CD14-positive monocyte (primary cell): ENCODE data around the gene COLQ. TPM values are rescaled to one million over a fixed set of nuclear protein-coding genes. Genes with fewer than 3 reads are reported as not detected.

Source experiments
- DNase-seq, 3 donors: peaks; one replicate each; pipeline ENCODE4 v3.0.0-alpha.2; 2011 to 2022
- H2AFZ ChIP-seq: 2 replicates; pipeline ENCODE4 v1.6.0; 2012; ENCODE audit warnings: mild to moderate bottlenecking, low read depth, low read length, inconsistent platforms; ENCODE audit not compliant: insufficient read depth, poor library complexity, severe bottlenecking
- H3K27ac ChIP-seq, 2 donors: 1 replicate in 1 of 2; 2 replicates in 1 of 2; pipeline ENCODE4 v1.5.1; 2012 to 2013; ENCODE audit warnings: low read length in 2 of 2, control low read depth in 1 of 2, inconsistent platforms in 1 of 2, low read depth in 1 of 2, mild to moderate bottlenecking in 1 of 2
- H3K27me3 ChIP-seq, 2 donors: one replicate each; pipeline versions ENCODE4 v1.6.0 to v1.6.1; 2011 to 2013; ENCODE audit warnings: low read length in 2 of 2; ENCODE audit not compliant: control insufficient read depth in 2 of 2, insufficient read depth in 2 of 2
- H3K36me3 ChIP-seq, 2 donors: replicated peaks in 1 of 2; 1 replicate in 1 of 2; 2 replicates in 1 of 2; pipeline versions ENCODE4 v1.5.1 to v1.6.1; 2012 to 2013; ENCODE audit warnings: low read length in 2 of 2, control low read depth in 1 of 2, inconsistent platforms in 1 of 2, mild to moderate bottlenecking in 1 of 2; ENCODE audit not compliant: insufficient read depth in 2 of 2, control insufficient read depth in 1 of 2
- H3K4me1 ChIP-seq, 2 donors: 1 replicate in 1 of 2; 2 replicates in 1 of 2; pipeline versions ENCODE4 v1.5.1 to v1.6.1; 2012 to 2013; ENCODE audit warnings: low read length in 2 of 2, control low read depth in 1 of 2, inconsistent platforms in 1 of 2, mild to moderate bottlenecking in 1 of 2, moderate library complexity in 1 of 2; ENCODE audit not compliant: insufficient read depth in 2 of 2, control insufficient read depth in 1 of 2
- H3K4me2 ChIP-seq: replicated peaks from 2 replicates; pipeline ENCODE3; 2012; ENCODE audit warnings: low read length, moderate library complexity, mild to moderate bottlenecking; ENCODE audit not compliant: poor library complexity, severe bottlenecking; ENCODE audit errors: extremely low read depth
- H3K4me3 ChIP-seq, 3 experiments: fragments of 200-600 bp in 1 of 3; sonication (generic) in 1 of 3; replicated peaks in 1 of 3; 1 replicate in 2 of 3; 2 replicates in 1 of 3; pipeline ENCODE4 v1.5.1; 2011 to 2013; ENCODE audit warnings: low read length in 3 of 3, mild to moderate bottlenecking in 3 of 3, control low read depth in 2 of 3, low read depth in 2 of 3, inconsistent platforms in 1 of 3, moderate library complexity in 1 of 3
- H3K79me2 ChIP-seq: 2 replicates; pipeline ENCODE4 v1.6.0; 2012; ENCODE audit warnings: mild to moderate bottlenecking, control low read depth, inconsistent platforms, low read length, moderate library complexity; ENCODE audit not compliant: insufficient read depth
- H3K9ac ChIP-seq: 2 replicates; pipeline ENCODE4 v1.6.0; 2017; ENCODE audit warnings: low read length, mild to moderate bottlenecking; ENCODE audit not compliant: insufficient read depth, poor library complexity, severe bottlenecking
- H3K9me3 ChIP-seq, 2 donors: replicated peaks in 1 of 2; 1 replicate in 1 of 2; 2 replicates in 1 of 2; pipeline versions ENCODE4 v1.5.1 to v1.6.1; 2012 to 2013; ENCODE audit warnings: low read length in 2 of 2, control low read depth in 1 of 2; ENCODE audit not compliant: control insufficient read depth in 1 of 2, insufficient read depth in 1 of 2
- H4K20me1 ChIP-seq: 2 replicates; pipeline ENCODE4 v1.6.0; 2012; ENCODE audit warnings: mild to moderate bottlenecking, low read length, control low read depth, moderate library complexity; ENCODE audit not compliant: insufficient read depth
- H3K27ac Mint-ChIP-seq, 7 donors: one replicate each; pipeline ENCODE4 v1.8.0; 2020; ENCODE audit warnings: mild to moderate bottlenecking in 7 of 7, mixed read lengths in 7 of 7, moderate library complexity in 6 of 7, inconsistent platforms in 2 of 7
- H3K27me3 Mint-ChIP-seq, 3 donors: one replicate each; pipeline ENCODE4 v1.8.0; 2021 to 2022; ENCODE audit warnings: low read depth in 3 of 3, mild to moderate bottlenecking in 3 of 3, mixed read lengths in 3 of 3, moderate library complexity in 3 of 3, inconsistent platforms in 1 of 3
- H3K36me3 Mint-ChIP-seq, 2 donors: one replicate each; pipeline ENCODE4 v1.8.0; 2020; ENCODE audit warnings: mixed read lengths in 2 of 2, inconsistent platforms in 1 of 2, mild to moderate bottlenecking in 1 of 2
- H3K4me1 Mint-ChIP-seq: one replicate; pipeline ENCODE4 v1.8.0; 2020; ENCODE audit warnings: mild to moderate bottlenecking, mixed read lengths
- H3K4me3 Mint-ChIP-seq, 2 donors: one replicate each; pipeline ENCODE4 v1.8.0; 2020; ENCODE audit warnings: mild to moderate bottlenecking in 2 of 2, mixed read lengths in 2 of 2, moderate library complexity in 1 of 2
- H3K9me3 Mint-ChIP-seq, 7 donors: one replicate each; pipeline ENCODE4 v1.8.0; 2020 to 2022; ENCODE audit warnings: mixed read lengths in 7 of 7, mild to moderate bottlenecking in 6 of 7, moderate library complexity in 6 of 7, inconsistent platforms in 2 of 7
- WGBS: methylation state at CpG from one replicate; pipeline ENCODE4 v1.1.5; 2013; ENCODE audit warnings: missing lambda C conversion rate; ENCODE audit not compliant: insufficient coverage; 5-methylcytosine and 5-hydroxymethylcytosine counted together
- intact Hi-C, 2 donors: fragments of 100-400 bp; cut with micrococcal nuclease; formaldehyde crosslinking; loops; one replicate each; pipeline versions ENCODE4 v1.15.0 to v1.15.1; 2023
- polyA plus RNA-seq, 3 donors: library from polyadenylated mRNA; depleted of rRNA in 1 of 3; unstranded in 2 of 3; stranded (reverse) in 1 of 3; fragments of 300-500 nt in 2 of 3; fragments of >200 nt in 1 of 3; fragmentation: Illumina TruSeq in 2 of 3; gene quantifications; 1 replicate in 2 of 3; 2 replicates in 1 of 3; pipeline ENCODE4 v1.2.3, GENCODE V29; 2012 to 2021
- TF ChIP-seq, protein P1 (sequence below): fragments of 200-600 bp; IDR thresholded peaks from one replicate; pipeline ENCODE4 v1.8.0; 2022; ENCODE audit warnings: antibody characterized with exemption, mild to moderate bottlenecking

The COLQ gene
- polyA plus RNA-seq, 3 donors, result 0.23 to 1.9 (median 0.73) TPM

DNA sequence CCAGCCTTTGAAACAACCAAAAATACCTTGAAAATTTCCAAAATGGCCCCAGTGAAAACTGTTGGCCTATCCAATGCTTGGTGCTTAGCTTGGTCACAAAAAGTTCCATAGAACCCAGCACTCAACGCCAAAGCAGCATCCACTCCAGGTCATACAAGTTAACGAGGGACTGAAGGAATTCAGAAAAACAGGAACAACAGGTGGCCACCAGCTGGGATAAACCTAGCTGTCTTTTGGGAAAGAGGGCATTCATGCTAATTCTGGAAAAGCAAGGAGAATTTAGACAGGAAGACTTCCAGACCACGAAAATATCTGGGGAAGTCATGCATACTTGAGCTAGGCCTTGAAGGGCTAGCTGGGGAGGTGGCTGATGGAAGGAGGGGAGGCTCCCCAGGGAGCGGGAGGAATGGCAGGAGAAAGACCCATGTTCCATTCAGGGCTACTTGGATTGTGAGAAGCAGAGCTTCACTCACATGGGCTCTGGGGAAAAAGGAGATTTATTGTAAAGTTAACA lies 28.6 kb downstream of the COLQ start:
- Histone ChIP-seq H3K4me3 (no peak overlapping the region), H3K4me1 (peaks cover 0 to 5% of the 10 kb centered on the region in 2 donors), H3K36me3 (no peaks in the 10 kb centered on the region), H3K27me3 (no peaks in the 10 kb centered on the region), H3K9me3 (no peaks in the 10 kb centered on the region), H3K27ac (no peak overlapping the region), H3K79me2 (no peaks in the 10 kb centered on the region), H2AFZ (no peak overlapping the region), H4K20me1 (no peaks in the 10 kb centered on the region), H3K9ac (no peak overlapping the region), H3K4me2 (no peak overlapping the region)
- DNase-seq, result no peak
- Mint-ChIP-seq H3K27ac (peak overlapping the region in 2 of 7 donors; percentile 2 to 7), H3K36me3 (peaks cover 0 to under 1% of the 10 kb centered on the region in 2 donors), H3K27me3 (peaks cover 0 to 1% (median 0%) of the 10 kb centered on the region in 3 donors), H3K4me1 (peaks cover 9% of the 10 kb centered on the region), H3K9me3 (peaks cover 0 to 3% (median 0%) of the 10 kb centered on the region in 7 donors), H3K4me3 (no peak overlapping the region)
- WGBS, result 93% methylated on average over 3 of the region's 4 CpGs
- intact Hi-C loops, result no loop called here
- TF ChIP-seq, protein P1, sequence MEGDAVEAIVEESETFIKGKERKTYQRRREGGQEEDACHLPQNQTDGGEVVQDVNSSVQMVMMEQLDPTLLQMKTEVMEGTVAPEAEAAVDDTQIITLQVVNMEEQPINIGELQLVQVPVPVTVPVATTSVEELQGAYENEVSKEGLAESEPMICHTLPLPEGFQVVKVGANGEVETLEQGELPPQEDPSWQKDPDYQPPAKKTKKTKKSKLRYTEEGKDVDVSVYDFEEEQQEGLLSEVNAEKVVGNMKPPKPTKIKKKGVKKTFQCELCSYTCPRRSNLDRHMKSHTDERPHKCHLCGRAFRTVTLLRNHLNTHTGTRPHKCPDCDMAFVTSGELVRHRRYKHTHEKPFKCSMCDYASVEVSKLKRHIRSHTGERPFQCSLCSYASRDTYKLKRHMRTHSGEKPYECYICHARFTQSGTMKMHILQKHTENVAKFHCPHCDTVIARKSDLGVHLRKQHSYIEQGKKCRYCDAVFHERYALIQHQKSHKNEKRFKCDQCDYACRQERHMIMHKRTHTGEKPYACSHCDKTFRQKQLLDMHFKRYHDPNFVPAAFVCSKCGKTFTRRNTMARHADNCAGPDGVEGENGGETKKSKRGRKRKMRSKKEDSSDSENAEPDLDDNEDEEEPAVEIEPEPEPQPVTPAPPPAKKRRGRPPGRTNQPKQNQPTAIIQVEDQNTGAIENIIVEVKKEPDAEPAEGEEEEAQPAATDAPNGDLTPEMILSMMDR, result no peak

DNA sequence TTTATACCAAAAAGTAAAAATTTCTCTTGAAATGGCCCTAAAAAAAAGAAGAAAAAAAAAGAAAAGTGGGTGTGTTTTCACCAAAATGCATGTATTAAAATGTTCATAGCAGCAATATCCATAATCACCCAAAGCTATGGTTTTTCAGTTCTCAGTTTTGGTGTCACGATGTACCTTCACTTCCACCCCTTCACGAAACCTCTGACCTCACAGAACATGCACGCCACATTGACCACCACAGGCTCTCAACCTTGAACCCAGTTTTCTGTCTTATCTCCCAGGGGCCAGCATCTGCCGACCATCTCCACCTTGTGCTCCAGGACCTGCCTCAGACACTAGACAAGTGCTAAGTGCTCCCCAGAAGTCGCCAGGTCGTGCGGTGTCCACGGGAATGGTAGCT lies 30.4 kb downstream of the COLQ start:
- H3K27me3 ChIP-seq, result no peaks in the 10 kb centered on the region
- no peak overlapping the region for H3K9ac ChIP-seq
- H2AFZ ChIP-seq, result no peak overlapping the region
- intact Hi-C loops, result no loop called here
- H3K4me2 ChIP-seq, result no peak overlapping the region
- no peaks in the 10 kb centered on the region for H4K20me1 ChIP-seq
- Mint-ChIP-seq H3K4me3 (no peak overlapping the region), H3K27ac (peak overlapping the region in 1 of 7 donors; percentile 49), H3K27me3 (peaks cover 0 to 1% (median 0%) of the 10 kb centered on the region in 3 donors), H3K36me3 (peaks cover 0 to 2% of the 10 kb centered on the region in 2 donors), H3K4me1 (peaks cover 9% of the 10 kb centered on the region), H3K9me3 (peaks cover 0 to 3% (median 0%) of the 10 kb centered on the region in 7 donors)
- 91% methylated on average over 8 of the region's 8 CpGs for WGBS
- no peaks in the 10 kb centered on the region for H3K79me2 ChIP-seq
- H3K9me3 ChIP-seq, result no peaks in the 10 kb centered on the region
- H3K36me3 ChIP-seq, result no peaks in the 10 kb centered on the region
- TF ChIP-seq, protein P1, result no peak
- H3K27ac ChIP-seq, result no peak overlapping the region
- H3K4me3 ChIP-seq, result no peak overlapping the region
- peaks cover 0 to 5% of the 10 kb centered on the region in 2 donors for H3K4me1 ChIP-seq
- no peak for DNase-seq
